ENCODE data around the gene BSN.

BSN gene

GRCh38 chr3:49553692-49554632 is at the start of gene BSN:
BSN (plus strand) TSS chr3:49554477; CDS start chr3:49554603, 126 bp downstream.
- DNase-seq: peak; percentile 73 to 86

GRCh38 chr3:49506906-49507305 is 47.4 kb upstream of the BSN start:
- DNase-seq: no peak

GRCh38 chr3:49509028-49509561 is 45.2 kb upstream of the BSN start:
- no peak for DNase-seq

- DNase-seq: no peak
Measured at GRCh38 chr3:49511639-49512038, 42.6 kb upstream of the BSN start.

- no peak for DNase-seq
Measured at GRCh38 chr3:49512781-49513355, 41.4 kb upstream of the BSN start.

GRCh38 chr3:49513494-49514124 is 40.7 kb upstream of the BSN start:
- DNase-seq: no peak

- no peak for DNase-seq
Measured at GRCh38 chr3:49518016-49518415, 36.3 kb upstream of the BSN start.

GRCh38 chr3:49518441-49518840 is 35.8 kb upstream of the BSN start:
- DNase-seq: no peak

GRCh38 chr3:49519296-49519695 is 35.0 kb upstream of the BSN start:
- no peak for DNase-seq

GRCh38 chr3:49519916-49520385 is 34.3 kb upstream of the BSN start:
- DNase-seq: no peak

GRCh38 chr3:49523756-49524747 is 30.2 kb upstream of the BSN start:
- DNase-seq: no peak

- DNase-seq: no peak
Measured at GRCh38 chr3:49529567-49529966, 24.7 kb upstream of the BSN start.

GRCh38 chr3:49530231-49530630 is 24.0 kb upstream of the BSN start:
- DNase-seq: no peak

GRCh38 chr3:49530701-49531100 is 23.6 kb upstream of the BSN start:
- no peak for DNase-seq

- DNase-seq: no peak
Measured at GRCh38 chr3:49531218-49531617, 23.1 kb upstream of the BSN start.

- no peak for DNase-seq
Measured at GRCh38 chr3:49531715-49532114, 22.6 kb upstream of the BSN start.

GRCh38 chr3:49533031-49533430 is 21.2 kb upstream of the BSN start:
- DNase-seq: no peak

GRCh38 chr3:49533786-49534519 is 20.3 kb upstream of the BSN start:
- DNase-seq: no peak

GRCh38 chr3:49534581-49535441 is 19.5 kb upstream of the BSN start:
- peak; percentile 4 to 9 for DNase-seq

Data from NCI-H1930 (cell line).